DOHH2 (cell line): Measurements from ENCODE around the gene GALNT9.

Experiments
- H3F3A ChIP-seq: fragments of 200-600 bp; sonication (generic), shearing (Covaris generic); 2 replicates; pipeline ENCODE4 v1.6.0; 2016; ENCODE audit warnings: antibody characterized with exemption, mild to moderate bottlenecking; ENCODE audit not compliant: control insufficient read depth, insufficient read depth
- H3K27ac ChIP-seq: fragments of 200-600 bp; sonication (generic); 2 replicates; pipeline ENCODE4 v1.5.1; 2014; ENCODE audit warnings: low read depth, mild to moderate bottlenecking, low read length, moderate library complexity
- H3K27me3 ChIP-seq: fragments of 200-600 bp; sonication (generic); 2 replicates; pipeline ENCODE4 v1.6.1; 2014; ENCODE audit warnings: mild to moderate bottlenecking, low read length, mixed read lengths; ENCODE audit not compliant: control insufficient read depth
- H3K36me3 ChIP-seq: fragments of 200-600 bp; sonication (generic); 2 replicates; pipeline ENCODE4 v1.6.1; 2014; ENCODE audit warnings: mild to moderate bottlenecking, low read length, moderate library complexity, mixed read lengths; ENCODE audit not compliant: control insufficient read depth
- H3K4me1 ChIP-seq: fragments of 200-600 bp; sonication (generic); 2 replicates; pipeline ENCODE4 v1.6.1; 2014; ENCODE audit warnings: mild to moderate bottlenecking, low read length, mixed read lengths; ENCODE audit not compliant: control insufficient read depth
- H3K4me2 ChIP-seq: fragments of 200-600 bp; sonication (generic); 2 replicates; pipeline ENCODE4 v1.6.0; 2014; ENCODE audit warnings: mild to moderate bottlenecking, low read length, moderate library complexity
- H3K4me3 ChIP-seq: fragments of 200-600 bp; sonication (generic); 2 replicates; pipeline ENCODE4 v1.5.1; 2014; ENCODE audit warnings: mild to moderate bottlenecking, low read length, mixed read lengths
- H3K79me2 ChIP-seq: fragments of 200-600 bp; sonication (generic); 2 replicates; pipeline ENCODE4 v1.6.1; 2014; ENCODE audit warnings: mild to moderate bottlenecking, low read length, mixed read lengths; ENCODE audit not compliant: control insufficient read depth
- H3K9me2 ChIP-seq: fragments of 200-600 bp; sonication (generic); replicated peaks from 2 replicates; pipeline ENCODE4 v1.6.1; 2014; ENCODE audit warnings: mild to moderate bottlenecking, low read length, mixed read lengths; ENCODE audit not compliant: control insufficient read depth
- H3K9me3 ChIP-seq: fragments of 200-600 bp; sonication (generic); 2 replicates; pipeline ENCODE4 v1.6.1; 2014; ENCODE audit warnings: antibody characterized with exemption, low read length, mixed read lengths; ENCODE audit not compliant: control insufficient read depth, insufficient read depth
- H4K20me1 ChIP-seq: fragments of 200-600 bp; sonication (generic); 2 replicates; pipeline ENCODE4 v1.6.0; 2014; ENCODE audit warnings: low read depth, mild to moderate bottlenecking, antibody characterized with exemption, low read length, moderate library complexity; ENCODE audit not compliant: control insufficient read depth, insufficient read depth
- EZH2phosphoT487 ChIP-seq: fragments of 200-600 bp; sonication (generic); IDR thresholded peaks from 2 replicates; pipeline ENCODE4 v1.6.1; 2017; ENCODE audit warnings: borderline replicate concordance, mild to moderate bottlenecking, antibody characterized with exemption, low read length, moderate library complexity, mixed read lengths
- TF ChIP-seq, protein P1 (sequence below): fragments of 200-600 bp; sonication (generic); IDR thresholded peaks from one replicate; pipeline ENCODE4 v1.5.1; 2014; ENCODE audit warnings: antibody characterized with exemption, mild to moderate bottlenecking, low read depth, low read length; ENCODE audit not compliant: poor library complexity, severe bottlenecking

GALNT9 gene

DNA sequence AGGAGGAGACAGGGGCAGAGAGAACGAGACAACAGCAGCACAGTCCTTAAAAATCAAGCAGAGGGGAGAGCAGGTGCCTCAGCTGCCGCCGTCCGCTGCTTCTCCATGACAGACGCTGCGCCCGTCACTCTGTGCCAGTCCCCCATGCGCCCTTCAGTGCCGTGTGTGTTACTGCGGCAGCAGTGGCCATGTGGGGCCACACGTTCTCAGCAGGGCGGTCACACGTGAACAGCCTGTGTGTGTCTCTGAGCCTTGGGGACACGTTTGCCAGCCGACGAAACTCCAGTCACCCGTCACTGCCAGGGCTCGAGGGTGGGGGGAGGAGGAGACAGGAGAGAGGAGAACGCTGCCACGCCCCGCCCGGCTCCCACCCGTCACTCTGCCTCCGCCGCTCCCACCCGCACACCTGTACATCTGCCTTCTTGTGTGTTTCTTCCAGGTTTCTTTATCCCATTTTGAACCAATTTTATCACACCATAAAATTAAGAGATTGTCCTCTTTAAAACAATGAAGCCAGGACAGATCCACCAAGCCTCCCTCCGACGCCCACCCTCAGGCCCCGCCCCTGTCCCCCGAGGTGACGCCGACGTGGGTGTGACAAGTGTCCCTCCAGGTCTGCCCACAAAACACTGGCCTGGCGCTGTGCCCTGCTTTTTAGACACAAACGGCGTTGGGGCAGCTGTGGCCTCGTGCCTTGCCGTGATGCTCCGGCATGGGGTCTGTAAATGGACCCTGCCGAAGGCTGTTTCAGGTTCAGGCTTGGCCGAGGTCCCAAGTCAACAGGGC is 58.2 kb downstream of the GALNT9 start:
- Histone ChIP-seq H3K36me3 (no peaks in the 10 kb centered on the region), H3K27me3 (no peaks in the 10 kb centered on the region), H3K79me2 (no peaks in the 10 kb centered on the region), H4K20me1 (no peaks in the 10 kb centered on the region), H3K4me3 (no peak overlapping the region), H3K9me3 (peaks cover 3% of the 10 kb centered on the region; the same call in 1 of the 2 replicates), H3K9me2 (no peaks in the 10 kb centered on the region), H3F3A (no peaks in the 10 kb centered on the region), H3K4me1 (no peaks in the 10 kb centered on the region), H3K27ac (no peak overlapping the region), H3K4me2 (no peak overlapping the region)
- TF ChIP-seq EZH2phosphoT487 = no peak
- TF ChIP-seq, protein P1, sequence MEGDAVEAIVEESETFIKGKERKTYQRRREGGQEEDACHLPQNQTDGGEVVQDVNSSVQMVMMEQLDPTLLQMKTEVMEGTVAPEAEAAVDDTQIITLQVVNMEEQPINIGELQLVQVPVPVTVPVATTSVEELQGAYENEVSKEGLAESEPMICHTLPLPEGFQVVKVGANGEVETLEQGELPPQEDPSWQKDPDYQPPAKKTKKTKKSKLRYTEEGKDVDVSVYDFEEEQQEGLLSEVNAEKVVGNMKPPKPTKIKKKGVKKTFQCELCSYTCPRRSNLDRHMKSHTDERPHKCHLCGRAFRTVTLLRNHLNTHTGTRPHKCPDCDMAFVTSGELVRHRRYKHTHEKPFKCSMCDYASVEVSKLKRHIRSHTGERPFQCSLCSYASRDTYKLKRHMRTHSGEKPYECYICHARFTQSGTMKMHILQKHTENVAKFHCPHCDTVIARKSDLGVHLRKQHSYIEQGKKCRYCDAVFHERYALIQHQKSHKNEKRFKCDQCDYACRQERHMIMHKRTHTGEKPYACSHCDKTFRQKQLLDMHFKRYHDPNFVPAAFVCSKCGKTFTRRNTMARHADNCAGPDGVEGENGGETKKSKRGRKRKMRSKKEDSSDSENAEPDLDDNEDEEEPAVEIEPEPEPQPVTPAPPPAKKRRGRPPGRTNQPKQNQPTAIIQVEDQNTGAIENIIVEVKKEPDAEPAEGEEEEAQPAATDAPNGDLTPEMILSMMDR = no peak

DNA sequence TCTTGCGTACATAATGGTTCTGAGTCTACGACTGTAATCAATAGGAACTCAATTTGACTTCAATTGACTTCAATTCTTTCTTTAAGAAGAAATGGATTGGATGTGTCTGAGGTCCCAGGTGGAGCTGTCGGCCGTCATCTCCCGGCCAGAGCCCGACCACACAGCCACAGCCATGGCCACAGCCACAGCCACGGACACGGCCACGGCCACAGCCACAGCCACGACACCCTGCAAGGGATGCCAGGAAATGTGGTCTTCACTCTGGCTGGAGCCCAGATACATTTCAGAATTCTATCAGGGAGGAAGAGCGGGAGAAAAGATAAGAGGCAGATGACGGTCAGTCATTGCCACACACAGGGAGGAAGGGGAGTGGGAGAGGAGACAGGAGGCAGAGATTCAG is 58.9 kb downstream of the GALNT9 start:
- no peak overlapping the region for H3K4me3 ChIP-seq
- no peak overlapping the region for H3K27ac ChIP-seq
- H3K4me1 ChIP-seq = no peaks in the 10 kb centered on the region
- H3K27me3 ChIP-seq = no peaks in the 10 kb centered on the region
- H3K4me2 ChIP-seq = no peak overlapping the region
- peaks cover 3% of the 10 kb centered on the region; the same call in 1 of the 2 replicates for H3K9me3 ChIP-seq
- TF ChIP-seq, protein P1 = no peak
- TF ChIP-seq EZH2phosphoT487 = no peak
- H3F3A ChIP-seq = no peaks in the 10 kb centered on the region
- H3K79me2 ChIP-seq = no peaks in the 10 kb centered on the region
- H4K20me1 ChIP-seq = no peaks in the 10 kb centered on the region
- no peaks in the 10 kb centered on the region for H3K9me2 ChIP-seq
- no peaks in the 10 kb centered on the region for H3K36me3 ChIP-seq

DNA sequence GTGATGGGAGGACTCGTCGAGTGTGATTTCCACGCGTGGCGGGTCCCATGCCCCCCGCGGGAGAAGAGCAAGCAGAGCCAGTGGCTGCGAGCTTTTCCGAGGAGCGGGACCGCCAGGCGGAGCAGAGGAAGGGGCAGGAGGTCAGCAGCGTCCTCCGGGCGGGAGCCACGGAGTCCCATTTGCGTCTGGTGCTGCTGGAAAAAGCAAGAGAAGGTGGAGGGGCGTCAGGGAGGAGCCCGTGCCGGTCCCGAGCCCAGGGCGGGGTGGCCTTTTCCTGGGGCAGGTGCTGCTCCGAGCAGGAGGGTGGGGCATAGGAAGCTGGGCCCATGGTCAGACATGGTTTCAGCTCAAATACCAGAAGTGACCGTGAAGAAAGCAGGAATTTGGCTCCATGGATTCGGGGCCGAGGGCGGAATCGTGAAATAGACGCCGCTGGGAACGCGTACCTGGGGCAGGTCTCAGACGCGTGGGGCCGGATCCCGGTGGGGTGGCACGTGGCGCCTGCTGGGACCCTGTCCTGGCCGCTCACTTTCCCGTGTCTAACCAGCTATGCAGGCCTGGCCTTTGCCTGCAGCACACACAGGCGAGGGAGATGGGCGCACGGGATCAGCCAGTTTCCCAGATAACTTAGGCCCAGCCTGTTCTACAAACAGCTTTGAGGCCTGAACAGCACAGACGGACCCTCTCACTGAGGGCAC is 60.0 kb downstream of the GALNT9 start:
- Histone ChIP-seq H3K9me2 (no peaks in the 10 kb centered on the region), H3K27me3 (no peaks in the 10 kb centered on the region), H4K20me1 (no peaks in the 10 kb centered on the region), H3K79me2 (no peaks in the 10 kb centered on the region), H3K4me1 (no peaks in the 10 kb centered on the region), H3K27ac (no peak overlapping the region), H3K4me3 (no peak overlapping the region), H3F3A (no peaks in the 10 kb centered on the region), H3K9me3 (peaks cover 3% of the 10 kb centered on the region; the same call in 1 of the 2 replicates), H3K36me3 (no peaks in the 10 kb centered on the region), H3K4me2 (no peak overlapping the region)
- TF ChIP-seq, protein P1 = no peak
- no peak for TF ChIP-seq EZH2phosphoT487
